NT2/D1 (cell line): ENCODE data around the gene KLF13.

Experiments used
- SUZ12 ChIP-seq: IDR thresholded peaks from 2 replicates; pipeline ENCODE4 v1.6.1; 2011; ENCODE audit not compliant: insufficient read length, insufficient read depth; ENCODE audit errors: extremely low read depth
- YY1 ChIP-seq: IDR thresholded peaks from 2 replicates; pipeline ENCODE4 v1.6.1; 2011; ENCODE audit not compliant: insufficient read length, insufficient read depth

- TF ChIP-seq YY1 (no peak), SUZ12 (no peak)
Observed at GRCh38 chr15:31384568-31384967, 57.9 kb downstream of the KLF13 start.
